Uterus (tissue), 4 donors: ENCODE data around the gene MITF. TPM values are rescaled to one million over a fixed set of nuclear protein-coding genes. Genes with fewer than 3 reads are reported as not detected.

Source experiments
- DNase-seq, 2 donors: peaks; one replicate each; pipeline ENCODE4 v3.0.0-alpha.2; 2019 to 2020
- H3K27ac ChIP-seq, 2 donors: fragments of 200-600 bp; sonication (generic); 1 replicate in 1 of 2; 2 replicates in 1 of 2; pipeline ENCODE4 v1.5.1; 2016 to 2018
- H3K27me3 ChIP-seq, 2 donors: fragments of 200-600 bp; sonication (generic); one replicate each; pipeline ENCODE4 v1.5.1; 2018 to 2019; ENCODE audit warnings: control low read depth in 1 of 2
- H3K36me3 ChIP-seq, 2 donors: fragments of 200-600 bp; sonication (generic); one replicate each; pipeline ENCODE4 v1.5.1; 2019; ENCODE audit warnings: control low read depth in 1 of 2
- H3K4me1 ChIP-seq, 2 donors: fragments of 200-600 bp; sonication (generic); one replicate each; pipeline ENCODE4 v1.5.1; 2018 to 2019; ENCODE audit warnings: control low read depth in 1 of 2
- H3K4me3 ChIP-seq, 2 donors: fragments of 200-600 bp; sonication (generic); 1 replicate in 1 of 2; 2 replicates in 1 of 2; pipeline ENCODE4 v1.5.1; 2018 to 2019; ENCODE audit warnings: mild to moderate bottlenecking in 1 of 2
- H3K9me3 ChIP-seq, 2 donors: fragments of 200-600 bp; sonication (generic); one replicate each; pipeline ENCODE4 v1.5.1; 2019; ENCODE audit warnings: control low read depth in 1 of 2
- POLR2A ChIP-seq, 2 donors: fragments of 450-650 bp; IDR thresholded peaks; one replicate each; pipeline ENCODE4 v1.6.1; 2016; ENCODE audit warnings: antibody characterized with exemption in 2 of 2, mild to moderate bottlenecking in 1 of 2, moderate library complexity in 1 of 2
- intact Hi-C: fragments of 100-400 bp; cut with DNase I; formaldehyde crosslinking; loops from one replicate; pipeline ENCODE4 v1.15.1; 2023; ENCODE audit warnings: low total_unique reads
- total RNA-seq, 4 donors: library from RNA; depleted of rRNA in 3 of 4; stranded (reverse); fragments of >200 nt in 3 of 4; gene quantifications; one replicate each; pipeline versions ENCODE4 v1.1.0 to v1.2.4, GENCODE V29; 2014 to 2023
- TF ChIP-seq, protein P1 (sequence below), 4 experiments: fragments of 200-600 bp in 2 of 4; fragments of 450-650 bp in 2 of 4; sonication (generic) in 2 of 4; IDR thresholded peaks; one replicate each; pipeline ENCODE4 v1.5.1; 2016 to 2019; ENCODE audit warnings: antibody characterized with exemption in 4 of 4, mild to moderate bottlenecking in 2 of 4, moderate library complexity in 1 of 4
- donor health status: DM: yes; HTN: yes; CAD: no.

Gene MITF
- total RNA-seq, 4 donors from 2014 or later: 18.2 to 66.0 (median 52.6) TPM

GRCh38 chr3:69890084-69890483 is 150.8 kb downstream of the MITF start:
- Histone ChIP-seq H3K4me1 (peaks cover 6% of the 10 kb centered on the region in 2 donors), H3K9me3 (no peaks in the 10 kb centered on the region), H3K4me3 (no peak overlapping the region), H3K27me3 (no peaks in the 10 kb centered on the region), H3K36me3 (no peaks in the 10 kb centered on the region), H3K27ac (no peak overlapping the region)
- DNase-seq: no peak
- TF ChIP-seq POLR2A (IDR thresholded peaks at IDR 0.05): no peak
- TF ChIP-seq, protein P1, sequence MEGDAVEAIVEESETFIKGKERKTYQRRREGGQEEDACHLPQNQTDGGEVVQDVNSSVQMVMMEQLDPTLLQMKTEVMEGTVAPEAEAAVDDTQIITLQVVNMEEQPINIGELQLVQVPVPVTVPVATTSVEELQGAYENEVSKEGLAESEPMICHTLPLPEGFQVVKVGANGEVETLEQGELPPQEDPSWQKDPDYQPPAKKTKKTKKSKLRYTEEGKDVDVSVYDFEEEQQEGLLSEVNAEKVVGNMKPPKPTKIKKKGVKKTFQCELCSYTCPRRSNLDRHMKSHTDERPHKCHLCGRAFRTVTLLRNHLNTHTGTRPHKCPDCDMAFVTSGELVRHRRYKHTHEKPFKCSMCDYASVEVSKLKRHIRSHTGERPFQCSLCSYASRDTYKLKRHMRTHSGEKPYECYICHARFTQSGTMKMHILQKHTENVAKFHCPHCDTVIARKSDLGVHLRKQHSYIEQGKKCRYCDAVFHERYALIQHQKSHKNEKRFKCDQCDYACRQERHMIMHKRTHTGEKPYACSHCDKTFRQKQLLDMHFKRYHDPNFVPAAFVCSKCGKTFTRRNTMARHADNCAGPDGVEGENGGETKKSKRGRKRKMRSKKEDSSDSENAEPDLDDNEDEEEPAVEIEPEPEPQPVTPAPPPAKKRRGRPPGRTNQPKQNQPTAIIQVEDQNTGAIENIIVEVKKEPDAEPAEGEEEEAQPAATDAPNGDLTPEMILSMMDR (IDR thresholded peaks at IDR 0.05): no peak
- intact Hi-C loops: no loop called here

GRCh38 chr3:69890691-69891090 is 151.4 kb downstream of the MITF start:
- Histone ChIP-seq H3K27me3 (no peaks in the 10 kb centered on the region), H3K36me3 (no peaks in the 10 kb centered on the region), H3K4me3 (no peak overlapping the region), H3K4me1 (peaks cover 6% of the 10 kb centered on the region in 2 donors), H3K9me3 (no peaks in the 10 kb centered on the region), H3K27ac (no peak overlapping the region)
- no peak for TF ChIP-seq POLR2A (IDR thresholded peaks at IDR 0.05)
- TF ChIP-seq, protein P1 (IDR thresholded peaks at IDR 0.05): no peak
- DNase-seq: no peak
- intact Hi-C loops: no loop called here

- Histone ChIP-seq H3K9me3 (no peaks in the 10 kb centered on the region), H3K27ac (no peak overlapping the region), H3K4me1 (no peaks in the 10 kb centered on the region), H3K27me3 (no peaks in the 10 kb centered on the region), H3K4me3 (no peak overlapping the region), H3K36me3 (no peaks in the 10 kb centered on the region)
- TF ChIP-seq, protein P1 (IDR thresholded peaks at IDR 0.05): no peak
- TF ChIP-seq POLR2A (IDR thresholded peaks at IDR 0.05): no peak
- no peak for DNase-seq
- intact Hi-C loops: no loop called here
Measured at GRCh38 chr3:69892706-69893105, 153.4 kb downstream of the MITF start.

GRCh38 chr3:69893274-69893673 is 154.0 kb downstream of the MITF start:
- intact Hi-C loops: no loop called here
- no peak for DNase-seq
- H3K27ac ChIP-seq: no peak overlapping the region
- H3K36me3 ChIP-seq: no peaks in the 10 kb centered on the region
- H3K4me3 ChIP-seq: no peak overlapping the region
- H3K27me3 ChIP-seq: no peaks in the 10 kb centered on the region
- TF ChIP-seq POLR2A (IDR thresholded peaks at IDR 0.05): no peak
- TF ChIP-seq, protein P1 (IDR thresholded peaks at IDR 0.05): no peak
- no peaks in the 10 kb centered on the region for H3K4me1 ChIP-seq
- H3K9me3 ChIP-seq: no peaks in the 10 kb centered on the region

GRCh38 chr3:69896095-69896494 is 156.8 kb downstream of the MITF start:
- Histone ChIP-seq H3K27ac (no peak overlapping the region), H3K9me3 (no peaks in the 10 kb centered on the region), H3K36me3 (no peaks in the 10 kb centered on the region), H3K27me3 (no peaks in the 10 kb centered on the region), H3K4me1 (no peaks in the 10 kb centered on the region), H3K4me3 (no peak overlapping the region)
- TF ChIP-seq, protein P1 (IDR thresholded peaks at IDR 0.05): no peak
- TF ChIP-seq POLR2A (IDR thresholded peaks at IDR 0.05): no peak
- intact Hi-C loops: no loop called here
- DNase-seq: no peak
